Stimulated activated CD8-positive, alpha-beta memory T cell treated with anti-CD3 and anti-CD28 coated beads, Interleukin-15, amount 100 ng/mL, for 48 hours (primary cell): Measurements from ENCODE around the gene KLF17.

Source experiments
- DNase-seq, 2 donors: peaks; one replicate each; pipeline ENCODE4 v3.0.0-alpha.2; 2020; ENCODE audit warnings: low read depth in 2 of 2

KLF17 gene

GRCh38 chr1:44118682-44119081 lies at the start of gene KLF17:
Gene KLF17, plus strand, starts transcription at chr1:44118821. Its CDS starts 87 bp downstream, at chr1:44118908.
- DNase-seq, result no peak

DNA sequence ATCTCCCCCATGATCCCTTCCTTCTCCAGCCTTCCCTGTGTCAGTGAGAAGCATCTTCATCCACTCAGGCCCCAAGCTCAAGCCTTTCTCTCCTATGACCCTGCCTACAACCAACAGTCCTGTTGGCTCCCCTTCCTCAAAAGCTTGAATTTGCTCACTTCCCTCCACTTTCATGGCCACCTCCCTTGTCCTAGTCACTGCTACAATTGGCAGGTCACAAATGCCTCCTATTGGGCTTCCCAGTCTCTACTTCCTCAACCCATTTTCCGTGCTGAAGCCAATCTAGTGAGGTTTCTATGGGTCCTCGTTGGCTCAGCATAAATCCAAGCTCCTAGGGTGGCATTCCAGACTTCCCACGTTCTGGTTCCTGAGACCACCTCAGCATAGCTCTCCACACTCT lies 47.2 kb upstream of the KLF17 start:
- DNase-seq, result no peak

- DNase-seq, result peak in 1 of 2 donors; percentile 3
Observed at GRCh38 chr1:44072204-44072603, 46.4 kb upstream of the KLF17 start.

GRCh38 chr1:44072821-44073220 lies 45.8 kb upstream of the KLF17 start:
- DNase-seq, result no peak

GRCh38 chr1:44073528-44073927 lies 45.1 kb upstream of the KLF17 start:
- DNase-seq, result no peak

GRCh38 chr1:44074415-44074814 lies 44.2 kb upstream of the KLF17 start:
- no peak for DNase-seq

- DNase-seq, result no peak
Observed at GRCh38 chr1:44076066-44076465, 42.6 kb upstream of the KLF17 start.

DNA sequence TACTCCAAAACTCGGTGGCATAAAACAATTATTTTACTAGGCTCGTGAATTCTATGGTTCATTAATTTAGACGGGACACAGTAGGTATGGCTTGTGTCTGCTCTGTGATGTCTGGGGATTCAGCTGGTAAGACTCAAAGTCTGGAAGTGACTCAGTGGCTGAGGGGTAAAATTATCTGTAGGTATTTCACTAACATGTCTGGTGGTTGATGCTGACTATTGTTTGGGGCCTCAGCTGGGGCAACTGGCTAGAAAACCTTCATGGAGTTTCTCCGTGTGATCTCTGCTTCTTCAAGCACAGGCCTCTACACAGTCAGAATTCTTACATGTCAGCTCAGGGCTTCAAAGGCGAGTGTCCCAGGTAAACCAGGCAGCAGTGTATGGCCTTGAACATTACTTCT lies 41.2 kb upstream of the KLF17 start:
- DNase-seq, result no peak

GRCh38 chr1:44078104-44078503 lies 40.5 kb upstream of the KLF17 start:
- DNase-seq, result no peak

- no peak for DNase-seq
Observed at GRCh38 chr1:44079566-44079965, 39.1 kb upstream of the KLF17 start.

- no peak for DNase-seq
Observed at GRCh38 chr1:44084998-44085675, 33.5 kb upstream of the KLF17 start.

DNA sequence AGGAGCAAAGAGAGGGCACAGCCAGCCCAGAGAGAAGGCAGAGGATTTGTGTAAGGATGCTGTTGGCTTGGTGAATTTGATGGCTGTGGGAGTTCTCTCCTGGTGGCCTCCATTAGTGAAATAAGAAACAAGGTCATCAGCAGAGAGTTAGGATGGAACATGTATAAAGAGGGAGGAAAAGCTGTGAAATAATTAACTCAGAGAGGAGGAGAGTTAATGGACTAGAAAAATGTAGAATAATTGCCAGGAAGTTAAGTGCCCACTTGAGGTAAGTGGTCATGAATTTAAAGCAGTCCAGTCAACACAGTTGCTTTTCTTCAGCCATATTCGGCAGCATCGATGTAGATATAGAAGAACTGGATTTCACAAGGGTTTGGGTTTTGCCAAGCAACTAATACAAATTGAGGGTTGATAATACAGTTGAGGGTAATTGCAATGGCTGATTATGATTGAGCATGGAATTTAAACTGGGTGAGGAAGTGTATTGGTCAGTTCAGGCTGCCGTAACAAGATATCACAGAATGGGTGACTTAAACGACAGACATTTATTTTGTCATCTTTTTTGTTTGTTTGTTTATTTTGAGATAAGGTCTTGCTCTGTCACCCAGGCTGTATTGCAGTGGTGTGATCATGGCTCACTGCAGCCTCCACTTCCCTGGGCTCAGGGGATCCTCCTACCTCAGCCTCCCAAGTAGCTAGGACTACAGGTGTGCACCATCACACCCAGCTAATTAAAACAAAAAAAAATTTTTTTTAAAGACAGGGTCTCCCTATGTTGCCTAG lies 31.7 kb upstream of the KLF17 start:
- DNase-seq, result no peak

DNA sequence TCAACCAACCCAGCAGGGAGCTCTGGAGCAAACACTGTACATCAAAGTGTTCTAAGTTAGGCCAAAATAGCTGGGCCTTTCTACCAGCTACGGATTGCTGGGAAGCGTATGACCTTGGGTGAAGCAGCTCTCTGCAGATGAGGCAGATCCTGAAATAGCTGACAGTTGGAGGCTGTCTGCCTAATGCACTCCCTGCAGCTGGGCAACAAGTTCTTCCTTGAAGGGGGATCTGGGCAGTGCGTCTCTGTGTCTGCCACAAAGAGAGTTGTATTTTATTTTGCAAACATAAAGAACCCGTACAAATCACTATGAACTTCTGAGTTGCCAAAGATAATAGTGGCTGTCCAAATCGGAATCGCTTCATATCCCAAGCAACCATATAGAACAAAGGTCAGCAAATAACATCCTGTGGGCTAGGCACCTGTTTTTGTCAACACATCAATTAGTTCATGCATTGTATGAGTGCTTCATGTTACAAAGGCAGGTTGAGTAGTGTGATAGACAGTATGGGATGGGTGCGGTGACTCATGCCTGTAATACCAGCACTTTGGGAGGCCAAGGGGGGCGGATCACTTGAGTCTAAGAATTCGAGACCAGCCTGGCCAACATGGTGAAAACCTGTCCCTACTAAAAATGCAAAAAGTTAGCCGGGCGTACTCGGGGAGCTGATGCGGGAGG lies 29.1 kb upstream of the KLF17 start:
- DNase-seq, result no peak

DNA sequence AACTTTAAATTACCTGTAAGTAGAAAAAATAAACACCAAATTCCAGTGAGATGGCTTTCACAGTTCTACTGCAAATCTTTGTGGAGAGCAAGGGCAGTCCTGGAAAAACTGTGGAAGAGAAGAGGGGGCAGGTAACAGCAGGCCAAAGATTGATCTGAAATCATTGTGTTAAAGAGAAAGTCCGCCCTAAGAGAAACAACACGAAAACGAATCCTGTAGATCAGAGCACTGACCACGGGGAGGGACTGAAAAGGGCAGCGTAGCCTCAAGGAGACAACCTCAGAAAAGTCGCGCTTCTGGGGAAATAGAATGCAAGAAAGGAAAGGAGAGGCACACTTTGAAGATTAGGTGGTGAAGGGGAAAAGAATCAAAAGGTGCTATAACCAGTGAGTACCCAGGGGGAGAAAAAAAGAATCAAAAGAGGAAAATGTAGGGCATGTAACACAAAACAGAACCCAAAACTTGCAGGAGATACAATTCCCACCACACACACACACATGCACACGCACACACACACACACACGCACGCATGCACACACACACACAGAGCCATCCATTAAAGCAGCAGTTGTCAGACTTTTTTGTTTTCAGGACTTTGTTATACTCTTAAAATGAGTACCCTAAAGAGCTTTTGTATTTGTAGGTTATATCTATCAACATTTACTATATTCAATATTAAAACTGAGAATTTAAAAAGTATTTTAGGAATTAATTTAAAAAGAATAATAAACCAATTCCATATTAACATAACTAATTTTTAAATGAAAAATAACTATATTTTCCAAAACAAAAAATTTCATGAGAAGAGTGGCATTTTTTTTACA lies 28.0 kb upstream of the KLF17 start:
- no peak for DNase-seq

GRCh38 chr1:44094047-44094446 lies 24.6 kb upstream of the KLF17 start:
- no peak for DNase-seq

GRCh38 chr1:44100183-44100868 lies 18.3 kb upstream of the KLF17 start:
- no peak for DNase-seq

DNA sequence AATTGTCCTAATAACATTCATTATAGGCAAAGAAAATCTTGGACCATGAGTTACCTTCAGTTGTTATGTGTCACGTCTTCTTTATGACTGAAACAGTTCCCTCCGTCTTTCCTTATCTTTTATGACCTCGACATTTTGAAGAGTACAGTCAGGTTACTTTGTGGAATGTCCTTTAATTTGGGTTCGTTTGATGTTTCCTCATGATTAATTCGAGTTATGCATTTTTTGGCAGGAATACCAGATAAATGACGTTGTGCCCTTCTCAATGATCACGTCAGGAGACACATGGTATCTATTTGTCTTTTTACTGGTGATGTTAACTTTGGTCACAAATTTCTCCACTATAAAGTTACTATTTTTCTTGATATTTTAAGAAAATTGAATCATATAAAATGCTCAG lies 17.3 kb upstream of the KLF17 start:
- DNase-seq, result no peak

- no peak for DNase-seq
Observed at GRCh38 chr1:44103270-44104131, 15.1 kb upstream of the KLF17 start.

GRCh38 chr1:44105810-44106209 lies 12.8 kb upstream of the KLF17 start:
- DNase-seq, result no peak

- no peak for DNase-seq
Observed at GRCh38 chr1:44108241-44108640, 10.4 kb upstream of the KLF17 start.
